ENCODE results near the gene RORB.

The RORB gene

DNA sequence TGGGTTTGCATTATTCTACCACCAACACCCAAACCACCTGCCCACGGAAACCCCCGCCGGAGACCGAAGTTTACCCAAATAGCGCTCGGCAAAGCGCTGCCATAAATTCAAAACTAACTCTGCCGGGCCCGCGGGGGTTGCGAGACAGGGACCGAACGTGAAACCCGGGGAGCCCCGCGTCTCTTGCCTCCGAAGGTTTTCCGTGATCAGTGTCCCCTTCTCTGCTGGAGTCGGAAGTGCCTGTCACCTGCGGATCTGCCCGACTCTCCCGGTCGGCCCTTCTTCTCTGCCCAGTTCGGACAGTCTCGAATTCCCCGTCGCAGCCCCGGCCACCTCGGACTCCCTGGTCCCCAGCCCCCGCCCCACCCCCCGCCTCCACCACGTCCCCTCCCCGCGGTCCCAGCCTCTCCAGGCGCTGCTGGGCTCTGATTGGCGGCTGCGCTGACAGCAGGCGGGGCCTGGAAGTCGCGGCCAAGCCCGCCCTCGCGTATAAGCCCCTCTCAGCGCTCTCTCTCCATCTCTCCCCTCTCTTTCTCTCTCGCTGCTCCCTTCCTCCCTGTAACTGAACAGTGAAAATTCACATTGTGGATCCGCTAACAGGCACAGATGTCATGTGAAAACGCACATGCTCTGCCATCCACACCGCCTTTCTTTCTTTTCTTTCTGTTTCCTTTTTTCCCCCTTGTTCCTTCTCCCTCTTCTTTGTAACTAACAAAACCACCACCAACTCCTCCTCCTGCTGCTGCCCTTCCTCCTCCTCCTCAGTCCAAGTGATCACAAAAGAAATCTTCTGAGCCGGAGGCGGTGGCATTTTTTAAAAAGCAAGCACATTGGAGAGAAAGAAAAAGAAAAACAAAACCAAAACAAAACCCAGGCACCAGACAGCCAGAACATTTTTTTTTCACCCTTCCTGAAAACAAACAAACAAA, at the start of gene RORB:
Gene RORB (plus strand): TSS at position 517 of the 929 bp plus-strand sequence. CDS start 642 bp downstream, outside the sequence.
- peaks cover 27% of the 10 kb centered on the region for H3K27me3 ChIP-seq (replicated peaks; ENCODE audit: control insufficient read depth, insufficient read depth, low read length)
- no peaks in the 10 kb centered on the region for H3K36me3 ChIP-seq (ENCODE audit: control insufficient read depth, insufficient read depth, low read length, severe bottlenecking)
- no peaks in the 10 kb centered on the region for H3K9me3 ChIP-seq (ENCODE audit: control insufficient read depth, low read length)
- DNase-seq (ENCODE audit: low read depth), result peak; percentile 86
- H3K9ac ChIP-seq (ENCODE audit: low read length), result peak within 1 kb of the TSS; percentile 68
- H3K4me1 ChIP-seq (ENCODE audit: control insufficient read depth, insufficient read depth, low read length), result peaks cover 15% of the 10 kb centered on the region
- peak within 1 kb of the TSS; percentile 98 for H3K4me3 ChIP-seq (ENCODE audit: low read length)

DNA sequence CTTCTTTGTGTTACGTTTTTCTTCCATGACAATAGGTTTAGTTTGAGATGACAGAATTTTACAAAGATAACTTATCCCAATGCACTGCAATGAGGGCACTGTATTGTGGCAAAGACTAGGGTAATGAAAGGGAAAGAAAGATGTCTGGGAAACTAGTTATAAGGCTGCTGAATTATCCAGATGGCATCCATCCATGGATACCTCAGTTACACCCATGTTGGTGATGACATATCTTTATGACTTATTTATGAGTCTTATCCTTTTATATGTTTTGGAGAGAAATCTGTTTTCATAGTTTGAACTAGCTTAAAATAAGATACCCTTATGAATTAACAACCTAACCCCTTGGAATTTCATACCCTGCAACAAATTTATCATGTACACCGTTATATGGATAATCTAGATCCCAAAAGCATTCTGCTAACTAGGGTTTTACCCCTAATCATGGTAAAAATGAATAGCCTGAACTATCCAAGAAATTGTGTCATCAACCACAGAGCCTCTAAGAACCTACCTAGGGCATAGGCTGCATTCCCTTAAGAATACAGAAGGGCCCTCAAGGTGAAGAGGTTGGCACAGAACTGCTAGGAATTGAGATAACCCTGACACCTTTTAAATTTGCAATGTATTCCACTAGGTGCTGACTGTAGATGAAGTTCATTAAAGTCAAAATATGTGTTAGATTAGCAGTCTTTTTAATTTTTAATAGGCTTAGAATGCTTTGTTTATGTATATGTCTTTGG, 49.5 kb upstream of the RORB start:
- Histone ChIP-seq H3K9me3 (ENCODE audit: control insufficient read depth, low read length) (no peaks in the 10 kb centered on the region), H3K4me3 (ENCODE audit: low read length) (no peak overlapping the region), H3K9ac (ENCODE audit: low read length) (no peak overlapping the region), H3K4me1 (ENCODE audit: control insufficient read depth, insufficient read depth, low read length) (no peaks in the 10 kb centered on the region), H3K27me3 (replicated peaks; ENCODE audit: control insufficient read depth, insufficient read depth, low read length) (no peaks in the 10 kb centered on the region), H3K36me3 (ENCODE audit: control insufficient read depth, insufficient read depth, low read length, severe bottlenecking) (no peaks in the 10 kb centered on the region)
- DNase-seq (ENCODE audit: low read depth), result no peak

DNA sequence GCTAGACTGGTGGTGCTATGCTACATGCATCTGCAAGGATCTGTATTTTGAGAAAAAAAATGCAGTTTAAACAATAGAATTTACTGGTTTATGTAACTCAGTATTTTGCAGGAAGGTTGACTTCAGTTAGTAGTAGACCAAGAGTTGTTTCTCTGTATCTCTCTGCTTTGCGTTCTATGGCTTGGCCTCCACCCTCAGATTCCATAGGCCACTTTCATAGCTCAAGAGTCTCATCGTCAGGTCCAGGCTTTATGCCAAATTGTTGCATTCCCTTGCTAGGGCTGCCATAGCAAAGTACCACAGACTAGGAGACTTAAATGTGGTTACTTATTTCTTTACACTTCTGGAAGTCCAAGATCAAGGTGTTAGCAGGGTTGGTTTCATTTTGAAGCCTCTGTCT, 48.1 kb upstream of the RORB start:
- no peak for DNase-seq (ENCODE audit: low read depth)
- no peak overlapping the region for H3K9ac ChIP-seq (ENCODE audit: low read length)
- no peaks in the 10 kb centered on the region for H3K9me3 ChIP-seq (ENCODE audit: control insufficient read depth, low read length)
- H3K4me3 ChIP-seq (ENCODE audit: low read length), result no peak overlapping the region
- H3K4me1 ChIP-seq (ENCODE audit: control insufficient read depth, insufficient read depth, low read length), result no peaks in the 10 kb centered on the region
- no peaks in the 10 kb centered on the region for H3K36me3 ChIP-seq (ENCODE audit: control insufficient read depth, insufficient read depth, low read length, severe bottlenecking)
- no peaks in the 10 kb centered on the region for H3K27me3 ChIP-seq (replicated peaks; ENCODE audit: control insufficient read depth, insufficient read depth, low read length)

- Histone ChIP-seq H3K27me3 (replicated peaks; ENCODE audit: control insufficient read depth, insufficient read depth, low read length) (no peaks in the 10 kb centered on the region), H3K9me3 (ENCODE audit: control insufficient read depth, low read length) (no peaks in the 10 kb centered on the region), H3K4me1 (ENCODE audit: control insufficient read depth, insufficient read depth, low read length) (no peaks in the 10 kb centered on the region), H3K9ac (ENCODE audit: low read length) (no peak overlapping the region), H3K36me3 (ENCODE audit: control insufficient read depth, insufficient read depth, low read length, severe bottlenecking) (no peaks in the 10 kb centered on the region), H3K4me3 (ENCODE audit: low read length) (no peak overlapping the region)
- no peak for DNase-seq (ENCODE audit: low read depth)
Measured at GRCh38 chr9:74458832-74459231, 38.3 kb upstream of the RORB start.

DNA sequence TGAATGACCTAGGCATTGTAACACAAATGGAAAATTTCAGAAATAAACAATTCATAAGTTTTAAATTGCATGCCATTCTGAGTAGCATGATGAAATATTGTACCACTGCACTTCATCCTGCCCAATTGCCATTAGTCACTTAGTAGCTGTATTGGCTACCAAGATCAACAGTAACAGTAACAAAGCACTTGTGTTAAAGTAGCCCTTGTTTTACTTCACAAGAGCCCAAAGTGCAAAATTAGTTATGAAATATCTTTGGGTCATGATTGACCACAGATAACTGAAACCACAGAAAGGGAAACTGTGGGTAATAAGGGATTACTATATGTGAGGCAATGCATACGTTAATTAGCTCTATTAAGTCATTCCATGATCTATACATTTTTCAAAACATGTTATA, 33.3 kb upstream of the RORB start:
- Histone ChIP-seq H3K9me3 (ENCODE audit: control insufficient read depth, low read length) (no peaks in the 10 kb centered on the region), H3K4me1 (ENCODE audit: control insufficient read depth, insufficient read depth, low read length) (no peaks in the 10 kb centered on the region), H3K4me3 (ENCODE audit: low read length) (no peak overlapping the region), H3K27me3 (replicated peaks; ENCODE audit: control insufficient read depth, insufficient read depth, low read length) (no peaks in the 10 kb centered on the region), H3K36me3 (ENCODE audit: control insufficient read depth, insufficient read depth, low read length, severe bottlenecking) (no peaks in the 10 kb centered on the region), H3K9ac (ENCODE audit: low read length) (no peak overlapping the region)
- no peak for DNase-seq (ENCODE audit: low read depth)

- H3K4me1 ChIP-seq (ENCODE audit: control insufficient read depth, insufficient read depth, low read length), result no peaks in the 10 kb centered on the region
- H3K9ac ChIP-seq (ENCODE audit: low read length), result no peak overlapping the region
- H3K4me3 ChIP-seq (ENCODE audit: low read length), result no peak overlapping the region
- H3K9me3 ChIP-seq (ENCODE audit: control insufficient read depth, low read length), result no peaks in the 10 kb centered on the region
- H3K36me3 ChIP-seq (ENCODE audit: control insufficient read depth, insufficient read depth, low read length, severe bottlenecking), result no peaks in the 10 kb centered on the region
- DNase-seq (ENCODE audit: low read depth), result no peak
- peaks cover 7% of the 10 kb centered on the region for H3K27me3 ChIP-seq (replicated peaks; ENCODE audit: control insufficient read depth, insufficient read depth, low read length)
Measured at GRCh38 chr9:74478606-74479005, 18.5 kb upstream of the RORB start.

DNA sequence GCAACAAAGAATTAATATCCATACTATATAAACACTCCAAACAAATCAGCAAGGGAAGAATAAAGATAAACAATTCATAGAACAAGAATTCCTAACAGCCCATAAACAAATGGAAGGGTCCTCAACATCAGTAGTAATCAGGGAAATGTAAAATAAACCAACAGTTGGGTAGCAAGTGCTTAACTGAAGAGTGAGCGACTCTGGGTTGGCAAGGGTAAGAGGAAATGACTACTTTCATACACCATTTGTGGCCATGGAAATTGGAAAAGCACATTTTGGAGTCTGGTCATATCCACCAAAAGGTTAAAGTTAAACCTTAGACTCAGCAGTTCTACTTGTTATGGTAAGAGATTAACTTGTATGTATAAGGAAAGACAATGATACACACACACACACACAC, 17.4 kb upstream of the RORB start:
- DNase-seq (ENCODE audit: low read depth), result no peak
- Histone ChIP-seq H3K36me3 (ENCODE audit: control insufficient read depth, insufficient read depth, low read length, severe bottlenecking) (no peaks in the 10 kb centered on the region), H3K27me3 (replicated peaks; ENCODE audit: control insufficient read depth, insufficient read depth, low read length) (peaks cover 7% of the 10 kb centered on the region), H3K4me3 (ENCODE audit: low read length) (no peak overlapping the region), H3K9ac (ENCODE audit: low read length) (no peak overlapping the region), H3K9me3 (ENCODE audit: control insufficient read depth, low read length) (no peaks in the 10 kb centered on the region), H3K4me1 (ENCODE audit: control insufficient read depth, insufficient read depth, low read length) (no peaks in the 10 kb centered on the region)

DNA sequence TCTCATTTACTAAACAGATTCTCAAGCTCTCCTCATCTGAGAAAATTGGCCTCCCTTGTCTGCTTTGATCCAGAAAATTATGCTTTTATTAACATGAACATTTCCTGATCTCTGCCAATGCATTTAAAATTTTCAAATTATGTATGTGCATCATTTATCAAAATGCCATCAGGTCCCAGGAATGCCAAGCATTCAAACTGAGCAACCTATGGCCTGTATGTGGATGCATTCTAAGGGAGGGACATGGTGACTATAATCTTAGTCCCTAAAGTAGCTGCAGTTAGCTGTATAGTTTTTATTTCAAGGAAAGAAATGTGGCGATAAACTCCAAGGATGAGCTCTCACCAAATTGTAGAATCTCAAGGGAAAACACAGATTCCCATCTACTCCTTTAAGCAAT, 9.7 kb upstream of the RORB start:
- H3K4me1 ChIP-seq (ENCODE audit: control insufficient read depth, insufficient read depth, low read length), result no peaks in the 10 kb centered on the region
- no peak overlapping the region for H3K9ac ChIP-seq (ENCODE audit: low read length)
- no peaks in the 10 kb centered on the region for H3K27me3 ChIP-seq (replicated peaks; ENCODE audit: control insufficient read depth, insufficient read depth, low read length)
- H3K9me3 ChIP-seq (ENCODE audit: control insufficient read depth, low read length), result no peaks in the 10 kb centered on the region
- H3K4me3 ChIP-seq (ENCODE audit: low read length), result no peak overlapping the region
- no peaks in the 10 kb centered on the region for H3K36me3 ChIP-seq (ENCODE audit: control insufficient read depth, insufficient read depth, low read length, severe bottlenecking)
- no peak for DNase-seq (ENCODE audit: low read depth)

DNA sequence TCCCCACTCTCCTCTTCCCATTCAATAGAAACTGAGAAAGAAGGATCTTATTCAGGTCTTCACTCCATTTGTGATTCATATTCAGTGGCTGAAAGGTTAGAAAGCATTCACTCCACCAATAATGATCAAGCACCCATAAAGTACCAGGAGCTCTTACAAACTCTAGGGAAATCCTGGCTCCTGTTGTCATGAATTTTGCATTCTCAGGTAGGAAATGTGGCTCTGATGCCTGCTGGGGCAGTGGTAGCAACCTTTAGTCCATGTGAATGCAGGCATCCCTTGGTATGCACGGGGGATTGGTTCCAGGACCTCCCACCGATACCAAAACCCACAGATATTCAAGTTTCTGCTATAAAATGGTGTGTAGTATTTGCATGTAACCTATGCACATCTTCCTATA, 3.6 kb upstream of the RORB start:
- Histone ChIP-seq H3K27me3 (replicated peaks; ENCODE audit: control insufficient read depth, insufficient read depth, low read length) (peaks cover 9% of the 10 kb centered on the region), H3K4me3 (ENCODE audit: low read length) (no peak overlapping the region), H3K9ac (ENCODE audit: low read length) (no peak overlapping the region), H3K36me3 (ENCODE audit: control insufficient read depth, insufficient read depth, low read length, severe bottlenecking) (no peaks in the 10 kb centered on the region), H3K9me3 (ENCODE audit: control insufficient read depth, low read length) (no peaks in the 10 kb centered on the region), H3K4me1 (ENCODE audit: control insufficient read depth, insufficient read depth, low read length) (peaks cover 5% of the 10 kb centered on the region)
- no peak for DNase-seq (ENCODE audit: low read depth)

- Histone ChIP-seq H3K4me3 (ENCODE audit: low read length) (no peak overlapping the region), H3K9ac (ENCODE audit: low read length) (no peak overlapping the region), H3K4me1 (ENCODE audit: control insufficient read depth, insufficient read depth, low read length) (peaks cover 11% of the 10 kb centered on the region), H3K36me3 (ENCODE audit: control insufficient read depth, insufficient read depth, low read length, severe bottlenecking) (no peaks in the 10 kb centered on the region), H3K9me3 (ENCODE audit: control insufficient read depth, low read length) (no peaks in the 10 kb centered on the region), H3K27me3 (replicated peaks; ENCODE audit: control insufficient read depth, insufficient read depth, low read length) (peaks cover 17% of the 10 kb centered on the region)
- no peak for DNase-seq (ENCODE audit: low read depth)
Measured at GRCh38 chr9:74494490-74494889, 2.6 kb upstream of the RORB start.

DNA sequence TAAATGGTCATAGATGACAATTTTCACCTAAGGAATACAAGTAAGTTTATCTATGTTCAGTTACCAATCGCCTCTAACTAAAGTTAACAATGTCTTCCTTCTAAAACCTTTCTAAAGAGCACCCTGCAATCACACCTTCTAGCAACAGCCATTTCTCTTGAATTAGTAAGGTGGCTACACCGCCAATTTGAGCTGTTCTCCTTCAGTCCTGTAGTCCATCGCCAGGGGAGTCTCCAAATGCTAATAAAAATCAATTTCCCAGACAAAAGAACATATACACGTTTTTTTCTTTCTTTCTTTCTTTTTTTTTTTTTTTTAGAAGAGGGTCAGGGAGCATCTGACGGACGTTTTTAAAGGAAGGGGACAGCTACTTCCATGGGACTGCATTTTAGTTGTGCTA, 729 bp upstream of the RORB start:
- Histone ChIP-seq H3K4me1 (ENCODE audit: control insufficient read depth, insufficient read depth, low read length) (peaks cover 15% of the 10 kb centered on the region), H3K4me3 (ENCODE audit: low read length) (peak overlapping the region; percentile 98), H3K27me3 (replicated peaks; ENCODE audit: control insufficient read depth, insufficient read depth, low read length) (peaks cover 27% of the 10 kb centered on the region), H3K9me3 (ENCODE audit: control insufficient read depth, low read length) (no peaks in the 10 kb centered on the region), H3K36me3 (ENCODE audit: control insufficient read depth, insufficient read depth, low read length, severe bottlenecking) (no peaks in the 10 kb centered on the region), H3K9ac (ENCODE audit: low read length) (peak overlapping the region; percentile 49)
- DNase-seq (ENCODE audit: low read depth), result peak; percentile 4
